ENCODE data around the gene NEK6.

NEK6 gene

DNA sequence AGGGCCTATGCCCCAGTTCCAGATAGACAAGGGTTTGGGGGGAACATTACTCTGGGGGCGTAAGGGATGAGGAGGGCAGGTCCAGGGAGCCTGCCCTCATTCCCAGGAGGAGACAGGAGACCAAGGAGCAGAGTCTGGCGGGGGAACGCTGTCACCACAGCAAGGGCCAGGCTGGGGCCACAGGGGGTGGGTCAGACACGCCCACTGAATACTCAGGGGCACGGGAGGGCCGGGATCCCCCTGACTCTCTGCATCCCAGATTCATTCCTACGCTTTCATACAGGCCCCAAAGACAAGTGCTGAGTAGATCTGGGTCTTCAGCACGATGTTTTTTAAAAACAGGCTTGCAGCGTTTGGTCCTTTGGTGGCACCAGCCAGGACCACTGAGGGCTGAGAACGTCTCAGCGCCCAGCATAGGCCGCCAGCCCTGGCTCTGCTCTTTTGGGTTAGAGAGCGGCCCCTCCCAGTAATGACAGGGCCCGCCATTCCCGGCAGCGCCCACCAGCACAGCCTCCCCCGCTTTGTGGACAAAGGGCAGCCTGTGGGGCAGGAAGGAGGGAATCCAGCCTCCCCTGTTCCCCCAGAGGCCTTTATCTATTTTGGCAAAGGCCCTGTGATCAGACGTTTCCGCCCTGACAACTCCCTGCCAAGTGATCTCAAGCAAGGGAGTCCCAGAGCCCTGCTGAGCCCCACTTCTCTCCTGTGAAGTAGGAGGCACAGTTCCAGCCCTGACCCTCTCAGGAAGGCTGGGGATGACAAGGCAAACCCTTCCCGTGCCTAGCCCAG, 24.9 kb downstream of the NEK6 start:
- no peak for DNase-seq

GRCh38 chr9:124283228-124283814, 25.6 kb downstream of the NEK6 start:
- DNase-seq, result no peak

DNA sequence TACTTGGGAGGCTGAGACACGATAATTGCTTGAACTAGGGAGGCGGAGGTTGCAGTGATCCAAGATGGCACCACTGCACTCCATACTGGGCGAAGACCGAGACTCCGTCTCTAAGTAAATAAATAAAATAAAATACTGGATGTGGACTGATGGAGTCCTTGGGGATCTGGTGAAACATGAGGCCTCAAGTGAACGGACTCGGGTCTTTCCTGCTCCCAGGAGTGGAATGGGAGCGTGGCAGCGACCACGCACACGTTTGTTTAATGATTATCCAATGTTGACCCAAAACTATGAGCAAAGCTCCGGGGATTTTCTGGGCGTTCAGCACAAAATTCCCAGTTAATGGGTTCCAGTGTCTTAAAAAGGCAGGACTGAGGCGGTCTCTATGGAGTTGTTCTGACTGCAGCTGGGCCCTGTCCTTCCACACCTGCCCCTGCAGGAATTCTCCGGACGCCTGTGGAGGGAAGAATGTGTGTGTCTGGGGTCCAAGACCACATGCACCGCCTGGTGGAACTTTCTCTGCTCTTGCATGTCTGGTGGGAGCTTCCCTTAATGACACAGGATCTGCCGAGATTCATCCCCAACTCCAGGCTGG, 26.6 kb downstream of the NEK6 start:
- DNase-seq, result no peak

DNA sequence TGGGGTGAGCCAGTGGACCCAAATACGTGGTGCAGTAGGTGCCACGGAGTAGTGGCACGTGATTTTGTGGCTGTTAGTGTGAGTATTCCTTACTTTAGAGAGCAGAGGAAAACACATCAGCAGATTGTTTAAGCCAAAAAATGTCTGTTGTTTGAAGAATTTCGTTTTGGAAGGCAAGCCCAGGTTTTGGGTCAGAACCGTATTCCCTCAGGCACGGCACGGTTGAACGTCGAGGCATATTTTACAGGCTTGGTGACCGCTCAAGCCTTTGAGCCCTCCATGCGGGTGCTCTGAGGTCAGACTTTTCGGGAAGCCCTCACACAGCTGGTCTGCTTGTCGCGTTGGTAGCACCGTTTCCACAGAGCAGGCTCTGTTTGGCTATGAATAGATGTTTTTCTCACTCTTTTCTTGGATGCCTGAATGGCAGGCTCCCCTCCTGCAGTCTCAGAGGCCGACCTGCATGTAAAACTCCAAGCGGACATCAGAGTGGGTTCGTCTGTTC, 27.2 kb downstream of the NEK6 start:
- no peak for DNase-seq

DNA sequence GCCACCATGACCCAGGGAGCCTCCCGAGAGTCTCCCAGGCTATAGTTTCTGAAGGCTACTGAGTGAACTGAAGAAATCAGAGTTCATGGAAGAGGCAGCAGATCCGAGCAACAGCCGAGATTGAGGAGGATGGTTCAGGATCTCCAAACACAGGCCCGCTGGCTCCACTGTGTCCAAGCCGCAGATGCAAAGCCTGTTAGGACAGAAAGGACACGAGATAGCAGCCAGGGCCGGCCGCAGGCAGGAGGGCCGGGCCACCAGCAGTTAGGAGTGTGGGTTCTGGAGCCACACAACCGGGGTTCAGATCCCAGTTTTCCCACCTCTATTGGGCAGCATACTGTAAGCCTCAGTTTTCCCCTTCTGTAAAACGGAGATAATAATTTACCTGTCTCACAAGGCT, 27.7 kb downstream of the NEK6 start:
- no peak for DNase-seq

DNA sequence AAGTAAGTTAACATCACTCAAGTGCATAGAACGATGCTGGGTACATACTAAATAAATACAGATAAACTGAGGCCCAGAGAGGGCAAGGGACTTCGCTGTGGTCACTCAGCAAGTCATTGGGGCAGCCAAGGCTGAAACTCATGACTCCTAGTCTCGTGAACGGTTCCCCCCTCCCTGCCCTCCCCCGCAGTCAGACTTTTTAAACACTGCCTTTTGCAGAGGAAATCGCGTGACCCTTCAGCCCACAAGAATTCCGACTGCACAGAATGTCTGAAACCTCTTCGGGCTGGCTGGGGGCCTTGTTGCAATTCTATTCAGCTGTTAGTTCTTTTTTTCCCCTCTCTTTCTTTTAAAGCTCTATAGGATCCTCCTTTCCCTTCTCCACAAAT, 28.1 kb downstream of the NEK6 start:
- no peak for DNase-seq

GRCh38 chr9:124286292-124286931, 28.7 kb downstream of the NEK6 start:
- no peak for DNase-seq

- no peak for DNase-seq
Observed at GRCh38 chr9:124290053-124290591, 32.4 kb downstream of the NEK6 start.

DNA sequence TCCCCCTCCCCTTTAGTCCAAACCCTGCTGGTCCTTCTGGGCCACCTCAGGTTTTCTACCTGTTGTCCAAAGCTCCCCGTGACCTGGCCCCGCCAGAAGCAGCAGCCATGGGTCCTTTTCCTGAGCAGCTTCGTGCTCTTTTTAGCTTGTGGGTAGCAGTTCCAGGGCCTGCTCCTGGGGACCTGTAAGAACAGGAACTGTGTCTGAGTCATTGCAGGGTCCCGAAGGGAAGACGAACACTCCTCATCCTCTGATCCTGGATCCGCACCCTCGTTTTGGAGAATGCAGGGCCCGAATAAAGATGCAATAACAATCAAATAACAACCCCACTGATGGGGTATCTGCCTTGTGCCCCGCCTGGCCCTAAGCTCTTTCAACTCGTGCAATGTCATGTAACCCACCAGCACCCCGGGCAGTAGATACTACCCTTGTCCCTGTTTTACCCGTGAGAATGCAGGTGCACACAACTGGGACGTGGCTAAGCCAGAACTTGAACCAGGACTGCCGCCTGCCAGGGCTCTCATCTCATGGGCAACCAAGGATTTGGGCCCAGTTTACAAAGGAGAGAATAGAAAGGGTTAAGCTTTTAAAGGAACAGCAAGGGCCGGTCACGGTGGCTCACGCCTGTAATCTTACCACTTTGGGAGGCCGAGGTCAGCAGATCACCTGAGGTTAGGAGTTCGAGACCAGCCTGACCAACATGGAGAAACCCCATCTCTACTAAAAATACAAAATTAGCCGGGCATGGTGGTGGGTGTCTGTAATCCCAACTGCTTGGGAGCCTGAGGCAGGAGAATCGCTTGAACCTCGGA, 33.2 kb downstream of the NEK6 start:
- DNase-seq, result no peak

GRCh38 chr9:124291801-124292396, 34.1 kb downstream of the NEK6 start:
- no peak for DNase-seq

DNA sequence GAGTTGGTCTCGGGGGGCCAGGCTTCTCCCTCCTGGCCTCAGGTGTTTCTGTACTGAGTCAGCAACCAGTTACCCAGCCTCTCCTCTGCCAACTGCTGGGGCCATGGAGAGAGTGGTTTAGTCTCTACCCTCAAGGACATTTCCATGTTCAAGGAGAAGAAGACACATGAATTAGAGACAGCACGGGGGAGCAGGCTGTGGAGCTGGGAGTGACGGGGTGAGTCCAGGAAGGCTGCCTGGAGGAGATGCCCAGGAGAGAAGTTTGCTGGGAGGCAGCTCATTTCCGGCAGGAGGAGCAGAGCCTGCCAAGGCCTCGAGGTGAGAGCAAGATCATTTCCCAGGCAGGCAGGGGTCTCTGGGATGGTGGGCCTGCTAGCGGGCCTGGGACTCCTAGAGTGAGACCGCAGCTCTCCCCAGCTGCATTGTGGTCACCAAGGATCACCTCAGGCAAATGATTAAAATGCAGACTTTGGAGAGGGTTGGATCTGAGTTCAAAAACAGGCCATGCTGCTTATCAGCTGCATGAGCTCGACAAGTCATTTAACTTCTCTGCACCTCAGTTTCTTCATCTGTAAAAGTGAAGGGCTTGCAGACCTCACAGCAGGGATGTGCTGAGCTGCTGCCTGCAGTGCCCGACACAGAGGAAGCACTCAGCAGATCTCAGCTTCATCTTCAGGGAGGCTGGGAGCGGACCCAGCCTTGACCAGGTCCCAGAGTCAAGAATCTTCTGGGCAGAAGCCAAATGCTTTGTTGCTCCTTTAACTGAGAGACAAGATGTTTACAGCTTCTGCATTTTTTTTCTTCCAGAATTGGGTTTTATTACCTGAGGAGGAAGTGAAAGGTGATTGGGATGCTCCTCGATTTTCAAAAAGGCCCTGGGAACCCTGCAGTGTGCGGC, 35.2 kb downstream of the NEK6 start:
- no peak for DNase-seq

DNA sequence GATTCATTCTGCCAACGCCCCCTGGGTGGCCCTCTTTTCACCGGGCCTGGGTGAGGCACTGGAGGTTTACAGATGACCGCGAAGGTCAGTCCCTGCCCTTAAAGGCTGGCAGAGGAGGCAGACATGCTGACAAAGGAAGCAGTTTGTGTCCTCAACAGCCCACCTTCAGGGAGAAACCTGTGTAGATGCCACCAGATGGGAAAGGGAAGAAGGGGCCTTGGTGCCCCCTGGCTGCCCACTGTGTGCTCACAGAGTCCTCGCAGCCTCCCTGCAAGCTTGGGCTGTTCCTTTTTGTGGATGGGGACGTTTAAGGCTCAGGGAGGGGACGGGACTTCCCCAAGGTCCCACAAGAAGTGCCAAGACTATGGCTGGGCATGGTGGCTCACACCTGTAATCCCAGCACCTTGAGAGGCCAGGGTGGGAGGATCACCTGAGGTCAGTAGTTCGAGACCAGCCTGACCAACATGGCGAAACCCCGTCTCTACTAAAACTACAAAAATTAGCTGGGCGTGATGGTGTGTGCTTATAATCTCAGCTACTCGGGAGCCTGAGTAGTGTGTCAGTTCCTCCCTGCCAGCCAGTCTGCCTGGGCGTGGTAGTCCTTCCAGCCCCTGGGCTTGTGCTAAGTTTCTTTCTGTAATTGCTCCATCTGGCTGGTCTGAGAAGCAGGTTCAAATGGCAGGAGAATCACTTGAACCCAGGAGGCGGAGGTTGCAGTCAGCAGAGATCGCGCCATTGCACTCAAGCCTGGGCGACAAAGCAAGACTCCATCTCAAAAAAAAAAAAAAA, 36.2 kb downstream of the NEK6 start:
- DNase-seq, result no peak

DNA sequence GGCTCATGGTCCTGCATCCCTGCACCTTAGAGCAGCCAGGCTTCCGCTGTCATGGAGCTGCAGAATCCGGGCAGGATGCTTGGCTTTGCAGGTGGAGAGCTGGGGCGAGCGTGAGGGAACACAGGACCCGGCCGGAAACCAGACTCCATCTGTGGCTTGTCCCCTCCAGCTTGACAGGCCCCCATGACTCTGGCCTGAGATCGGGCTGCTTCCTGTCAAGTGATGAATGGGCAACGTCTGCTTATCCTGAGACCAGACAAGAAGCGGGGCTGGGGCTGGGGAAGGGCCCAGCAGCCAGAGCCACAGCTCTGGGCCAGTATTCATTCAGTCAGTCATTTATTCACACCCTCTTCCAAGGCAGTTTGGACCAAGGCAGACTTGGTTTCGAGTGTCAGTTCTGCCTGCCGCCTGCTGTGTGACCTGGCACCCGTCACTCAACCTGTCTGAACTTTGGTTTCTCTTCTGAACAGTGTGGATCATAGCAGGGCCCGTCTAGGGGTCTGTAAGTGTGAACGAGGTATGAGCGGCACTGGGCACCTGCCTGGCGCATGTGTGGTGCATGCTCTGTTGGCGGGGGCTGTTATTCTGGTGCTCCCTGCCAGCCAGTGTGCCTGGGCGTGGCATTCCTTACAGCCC, 37.5 kb downstream of the NEK6 start:
- DNase-seq, result no peak

DNA sequence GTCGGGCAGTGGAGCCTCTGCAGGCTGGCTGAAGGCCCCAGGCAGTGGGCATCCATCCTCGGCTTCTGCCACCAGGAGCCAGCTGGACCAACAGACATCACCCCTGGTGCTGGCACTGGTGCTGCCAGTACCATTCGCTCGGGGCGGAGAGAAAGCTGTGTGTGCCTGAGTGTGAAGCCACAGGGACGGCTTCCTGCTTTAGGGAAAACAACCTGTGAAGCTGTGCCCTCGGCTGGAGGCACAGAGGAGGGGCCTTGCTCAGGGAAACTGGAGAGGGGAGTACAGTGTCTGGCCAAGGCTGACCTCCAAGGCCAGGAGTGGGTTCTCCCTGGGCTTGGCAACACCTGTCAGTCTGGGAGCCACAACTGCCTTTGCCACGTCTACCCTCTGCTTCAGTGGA, 38.3 kb downstream of the NEK6 start:
- no peak for DNase-seq

GRCh38 chr9:124296796-124297550, 39.2 kb downstream of the NEK6 start:
- no peak for DNase-seq

DNA sequence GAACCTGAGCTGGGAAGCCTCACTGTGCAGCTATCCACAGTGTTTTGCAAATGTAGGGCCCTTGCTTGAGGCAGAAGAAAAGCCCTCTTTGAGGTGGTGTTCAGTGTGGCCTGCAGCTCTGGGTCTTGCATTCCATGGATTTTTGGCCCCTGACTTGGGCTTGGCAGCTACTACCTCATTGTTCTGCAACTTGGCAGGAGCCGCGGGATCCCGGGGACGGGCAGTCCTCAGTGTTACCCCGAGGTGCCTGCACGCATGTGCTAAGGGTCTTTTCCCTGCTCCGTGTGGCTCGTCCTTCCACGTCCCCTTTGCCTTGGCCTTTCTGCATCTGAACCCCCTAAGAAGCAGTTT, 39.8 kb downstream of the NEK6 start:
- no peak for DNase-seq

- no peak for DNase-seq
Observed at GRCh38 chr9:124297915-124298645, 40.3 kb downstream of the NEK6 start.

DNA sequence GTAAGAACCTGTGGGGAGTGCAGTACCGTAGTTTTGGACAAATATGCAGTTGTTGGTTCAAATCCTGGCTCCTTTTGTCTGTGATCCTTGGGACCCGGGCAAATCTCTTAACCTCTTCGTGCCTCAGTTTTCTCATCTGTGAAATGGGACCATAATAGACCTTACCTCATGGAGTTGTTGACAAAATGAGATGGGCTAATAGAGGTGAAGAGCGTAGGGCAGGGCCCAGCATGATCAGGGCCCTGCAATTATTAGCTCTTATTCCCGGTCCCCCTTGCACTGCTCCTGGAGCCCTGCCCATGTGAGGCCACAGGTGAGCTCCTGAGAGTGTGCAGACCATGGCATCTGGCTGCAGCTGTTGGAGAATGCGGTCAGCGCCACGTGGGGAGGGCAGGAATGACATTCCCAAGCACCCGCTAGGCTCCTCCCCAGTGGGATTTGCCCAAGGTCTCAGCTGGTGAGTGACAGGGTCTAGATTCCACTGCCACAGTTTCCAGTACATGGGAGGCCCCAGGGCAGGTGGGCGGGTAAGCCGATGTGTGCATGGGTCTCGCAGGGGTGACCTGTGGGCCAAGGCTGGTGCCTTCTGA, 41.0 kb downstream of the NEK6 start:
- DNase-seq, result no peak

Data from NCI-H510A (cell line).